ENCODE measurements around the gene TTLL7.

Gene TTLL7

GRCh38 chr1:83857716-83858115 lies 141.2 kb downstream of the TTLL7 start:
- no peak for DNase-seq

- DNase-seq, result peak; percentile 35 to 36
Observed at GRCh38 chr1:83857103-83857502, 141.8 kb downstream of the TTLL7 start.

- no peak for DNase-seq
Observed at GRCh38 chr1:83856381-83856780, 142.6 kb downstream of the TTLL7 start.

- DNase-seq, result no peak
Observed at GRCh38 chr1:83854456-83854855, 144.5 kb downstream of the TTLL7 start.

DNA sequence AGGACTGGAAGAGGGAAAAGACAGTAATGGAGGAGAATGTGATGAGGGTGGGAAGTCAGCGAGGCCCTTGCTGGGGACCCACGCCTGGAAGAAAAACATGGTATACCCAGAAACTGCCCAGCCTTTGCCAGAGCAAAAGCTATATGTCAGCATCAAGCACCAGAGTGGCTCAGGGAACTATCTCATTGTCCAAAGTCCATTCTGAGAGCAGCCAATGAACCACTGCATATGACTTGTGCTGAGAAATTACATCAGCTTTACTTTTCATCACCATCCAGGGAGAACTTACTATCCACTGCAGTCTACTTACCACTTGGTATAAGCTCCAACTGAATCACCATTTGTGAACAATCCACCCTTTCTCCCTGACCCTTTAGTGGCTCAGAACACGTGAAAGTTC lies 148.1 kb downstream of the TTLL7 start:
- DNase-seq, result peak in 1 of 2 experiments; percentile 26

DNA sequence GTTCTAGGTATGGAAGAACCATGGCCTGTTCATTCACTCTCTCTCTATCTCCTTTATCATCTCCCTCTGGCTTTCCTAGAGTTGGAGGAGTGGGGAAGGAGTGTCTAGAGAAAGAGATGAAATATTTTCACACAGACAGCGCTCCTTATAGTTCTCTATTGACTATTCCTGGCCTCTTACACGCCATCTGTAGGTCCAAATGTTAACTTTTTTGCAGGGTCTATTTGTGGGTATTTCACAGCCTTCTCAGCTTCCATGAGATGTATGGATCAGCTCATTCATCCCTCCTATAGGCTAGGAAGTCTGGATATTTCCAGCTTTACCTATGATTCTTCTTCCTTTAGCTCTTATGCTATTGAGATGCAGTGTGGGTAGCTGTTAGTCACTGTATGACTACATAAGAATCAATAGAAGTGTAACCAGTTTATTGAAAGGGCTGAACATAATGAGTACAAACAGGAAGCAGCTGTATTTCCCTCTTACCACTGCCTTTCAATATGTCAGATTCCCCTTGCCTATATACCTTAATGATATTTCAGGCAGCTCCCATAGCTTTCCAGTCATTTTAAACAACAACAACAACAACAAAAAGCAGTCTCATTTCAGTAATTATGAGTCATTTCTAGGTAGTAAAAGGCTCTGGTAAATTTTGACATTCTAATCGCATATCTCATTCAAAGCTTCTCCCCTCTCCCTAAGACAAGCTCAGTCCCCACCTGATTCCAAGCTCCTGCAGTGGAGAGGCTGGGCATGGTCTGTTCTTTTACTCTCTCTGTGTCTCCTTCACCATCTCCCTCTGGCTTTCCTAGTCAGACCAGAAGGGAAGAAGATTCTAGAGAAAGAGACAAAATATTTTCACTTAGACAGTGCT lies 149.5 kb downstream of the TTLL7 start:
- DNase-seq, result no peak

DNA sequence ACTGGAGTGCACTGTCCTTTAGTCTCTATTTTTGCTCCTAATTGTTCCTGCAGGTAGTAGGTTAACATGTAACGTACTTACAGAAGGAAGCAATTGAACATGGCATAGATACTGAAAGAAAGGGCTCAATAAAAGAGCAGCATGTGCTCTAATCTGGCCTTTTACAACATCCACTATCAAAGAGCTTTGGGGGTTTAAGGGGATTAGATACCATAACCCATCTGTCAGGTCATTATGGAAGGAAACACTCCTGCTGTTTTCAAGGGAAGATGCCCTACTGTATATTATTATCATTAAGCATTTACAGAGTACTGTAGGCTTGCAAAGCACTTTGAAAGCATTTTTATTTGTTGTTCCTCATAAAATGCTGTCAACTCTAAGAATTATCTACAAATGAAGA lies 152.8 kb downstream of the TTLL7 start:
- no peak for DNase-seq

DNA sequence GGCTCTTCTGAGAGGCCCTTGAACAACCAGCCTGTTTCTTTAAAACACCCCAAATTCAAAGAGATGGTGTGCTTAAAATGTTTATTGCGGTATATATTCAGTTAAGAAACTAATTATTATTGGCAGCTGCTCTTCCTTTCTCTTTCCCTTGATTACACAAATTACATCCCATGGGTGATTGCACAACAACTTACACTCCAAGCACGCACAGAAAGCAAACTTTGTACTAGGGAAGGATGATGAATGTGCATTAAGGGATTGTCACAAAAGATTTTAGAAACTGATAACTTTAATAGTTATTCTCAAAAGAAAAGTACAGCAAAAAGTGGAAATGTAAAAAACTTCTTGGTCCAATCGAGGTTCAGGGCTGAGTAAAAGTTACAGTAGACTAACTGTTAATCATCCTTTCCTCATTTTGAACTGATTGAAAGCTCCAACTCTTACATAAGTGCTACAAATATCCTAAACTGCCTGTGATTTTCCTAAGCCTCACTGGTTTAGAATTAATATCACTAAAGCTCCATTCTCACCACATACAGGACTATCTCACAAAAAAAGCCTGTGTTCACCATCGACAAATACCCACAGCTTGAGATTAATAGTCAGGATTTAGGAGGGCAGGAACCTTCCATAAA lies 153.4 kb downstream of the TTLL7 start:
- DNase-seq, result no peak

DNA sequence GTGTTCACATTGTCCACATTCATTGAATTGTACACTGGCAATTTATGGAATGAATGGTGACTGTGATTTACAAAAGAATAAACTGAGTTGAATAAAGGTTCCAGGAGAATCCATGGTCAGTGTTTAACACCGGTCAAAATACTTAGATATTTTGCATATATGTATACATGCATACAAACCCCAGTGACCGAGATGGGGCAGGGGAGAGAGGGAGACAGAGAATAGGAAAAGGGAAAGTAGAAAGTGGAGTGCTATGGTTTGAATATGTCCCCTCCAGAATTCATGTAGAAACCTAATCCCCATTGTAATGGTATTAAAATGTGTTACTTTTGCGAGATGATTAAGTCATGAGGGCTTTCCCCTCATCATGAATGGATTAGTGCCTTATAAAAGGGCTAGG lies 154.4 kb downstream of the TTLL7 start:
- no peak for DNase-seq

DNA sequence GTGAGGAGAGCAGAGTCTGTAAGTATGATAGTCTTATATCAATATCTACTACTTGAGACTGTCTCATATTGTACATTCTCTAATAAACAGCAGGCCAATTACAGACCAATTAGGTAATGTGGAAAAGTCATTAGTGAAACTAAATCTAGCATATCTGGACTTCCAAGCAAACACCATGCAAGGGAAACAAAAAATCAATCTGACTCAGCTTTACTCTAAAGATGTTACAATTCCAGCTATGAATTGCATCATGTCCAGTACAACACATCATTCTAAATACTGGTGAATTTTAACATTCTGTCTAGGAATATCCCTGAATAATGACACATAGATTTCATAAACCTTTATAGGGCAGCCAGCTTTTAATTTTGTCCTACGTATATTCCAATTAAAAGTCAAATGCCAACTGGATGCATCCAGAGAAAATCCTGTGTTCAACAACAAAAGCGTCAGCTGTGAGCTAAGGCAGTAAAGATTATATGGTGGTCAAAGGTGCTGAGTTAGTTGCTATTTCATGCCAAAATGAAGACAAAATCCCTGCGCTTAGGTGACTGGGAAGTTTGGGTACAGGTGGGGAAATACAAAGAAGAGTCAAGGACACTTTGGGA lies 159.3 kb downstream of the TTLL7 start:
- DNase-seq, result no peak

GRCh38 chr1:83838573-83838972 lies 160.4 kb downstream of the TTLL7 start:
- DNase-seq, result no peak

- DNase-seq, result no peak
Observed at GRCh38 chr1:83836543-83836942, 162.4 kb downstream of the TTLL7 start.

- no peak for DNase-seq
Observed at GRCh38 chr1:83834621-83835264, 164.2 kb downstream of the TTLL7 start.

GRCh38 chr1:83832194-83832593 lies 166.7 kb downstream of the TTLL7 start:
- no peak for DNase-seq

DNA sequence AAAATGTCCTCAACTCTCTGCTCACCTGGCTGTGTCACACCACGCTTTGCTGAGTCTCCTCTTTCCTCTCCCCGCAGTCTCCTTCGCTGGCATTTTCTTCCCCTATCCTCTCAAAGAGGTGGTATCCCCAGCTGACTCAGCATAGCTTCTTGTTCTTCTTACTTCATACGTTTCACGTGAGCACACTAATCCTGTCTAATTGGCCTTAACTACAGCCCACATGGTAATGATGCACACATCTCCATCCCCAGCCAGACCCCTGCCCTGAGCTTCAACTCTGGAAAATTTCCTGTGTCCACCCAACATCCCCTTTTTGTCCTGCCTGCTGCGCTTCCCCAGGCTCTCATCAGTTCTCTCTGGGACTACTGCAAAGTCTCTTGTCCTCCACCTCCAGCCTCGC lies 169.8 kb downstream of the TTLL7 start:
- DNase-seq, result no peak

DNA sequence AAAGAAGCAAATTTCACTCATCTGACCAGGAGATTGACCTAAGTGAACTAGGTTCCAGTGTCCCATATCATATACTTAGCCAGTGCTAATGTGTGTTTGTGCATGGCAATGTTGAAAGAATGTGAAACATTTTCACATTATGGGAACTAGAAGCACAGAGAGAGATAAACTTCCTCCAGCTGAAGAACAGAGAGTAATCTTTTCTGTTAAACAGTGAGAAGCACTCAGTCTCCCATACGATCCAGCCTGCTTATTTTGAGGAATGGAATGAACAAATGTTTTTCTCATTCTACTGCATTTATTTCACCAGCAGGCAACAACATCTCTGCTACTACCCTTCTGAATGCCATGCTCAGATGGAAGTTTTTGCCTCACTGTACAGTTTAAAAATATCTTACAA lies 170.5 kb downstream of the TTLL7 start:
- no peak for DNase-seq

GRCh38 chr1:83827741-83828140 lies 171.2 kb downstream of the TTLL7 start:
- DNase-seq, result no peak

DNA sequence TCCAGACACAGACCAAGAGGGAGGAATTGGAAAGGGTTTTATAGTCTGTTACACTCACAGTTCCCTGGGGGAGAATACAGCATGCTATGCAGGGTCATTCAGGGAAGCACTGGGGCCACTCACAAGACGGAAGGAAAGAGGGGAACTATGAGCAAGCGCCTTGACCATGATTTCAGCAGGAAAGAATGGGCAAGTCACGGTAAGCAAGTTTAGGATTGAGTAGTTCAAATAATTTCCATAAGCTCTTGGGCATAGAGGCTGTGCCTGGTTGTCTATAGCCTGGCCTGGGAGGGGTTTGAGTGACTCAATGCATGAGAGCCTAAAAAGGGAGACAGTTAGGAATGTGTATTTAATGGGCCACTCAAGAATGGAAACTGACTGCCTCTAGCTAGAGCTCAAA lies 176.7 kb downstream of the TTLL7 start:
- DNase-seq, result no peak

DNA sequence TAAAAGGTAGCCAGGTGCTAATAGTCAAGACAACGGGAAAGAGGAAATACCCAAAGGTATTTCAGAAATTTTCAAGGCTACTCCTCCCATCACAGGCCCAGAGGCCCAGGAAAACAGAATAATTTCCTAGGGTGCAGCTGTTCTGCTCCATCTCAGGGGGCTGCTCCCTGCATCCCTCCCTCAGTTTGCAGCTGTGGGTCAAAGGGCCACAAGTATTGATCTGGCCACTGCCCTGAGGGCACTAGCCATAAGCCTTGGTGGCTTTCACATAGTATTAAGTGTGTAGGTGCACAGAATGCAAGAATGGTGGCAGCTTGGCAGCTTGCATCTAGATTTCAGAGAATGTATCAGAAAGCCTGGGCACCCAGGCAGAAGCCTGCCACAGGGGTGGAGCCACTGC lies 179.5 kb downstream of the TTLL7 start:
- no peak for DNase-seq

DNA sequence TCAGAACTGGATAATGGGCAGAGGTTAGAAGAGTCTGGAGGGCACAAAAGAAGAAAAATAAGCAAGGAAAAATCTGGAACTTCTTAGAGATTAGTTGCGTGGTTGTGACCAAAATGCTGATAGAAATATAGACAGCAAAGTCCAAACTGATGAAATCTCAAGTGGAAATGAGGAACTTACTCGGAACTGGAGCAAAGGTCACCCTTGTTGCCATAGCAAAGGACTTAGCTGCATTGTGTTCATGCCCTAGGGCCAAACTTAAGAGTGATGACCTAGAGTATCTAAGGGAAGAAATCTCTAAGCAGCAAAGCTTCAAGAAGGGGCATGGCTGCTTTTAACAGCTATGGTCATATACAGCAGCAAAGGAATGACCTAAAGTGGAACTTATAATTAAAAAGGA lies 180.0 kb downstream of the TTLL7 start:
- DNase-seq, result no peak

DNA sequence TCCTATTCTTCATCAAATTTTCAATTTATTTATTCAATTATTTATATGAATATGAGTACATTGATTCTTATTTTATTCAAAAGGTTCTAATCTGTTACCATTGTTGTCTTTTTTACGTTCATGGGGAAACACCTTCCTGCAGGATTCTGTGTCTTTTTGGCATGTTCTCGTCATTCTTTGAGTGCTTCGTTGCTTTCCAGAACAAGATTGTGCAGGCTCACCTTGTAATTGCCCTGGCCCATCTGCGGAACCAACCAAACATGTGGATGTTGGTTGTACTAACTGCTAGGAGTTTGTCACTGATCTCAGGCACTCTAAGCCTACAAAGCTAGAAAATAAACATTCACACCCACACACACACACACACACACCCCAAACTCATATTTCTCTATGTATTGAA lies 182.1 kb downstream of the TTLL7 start:
- DNase-seq, result no peak

- DNase-seq, result no peak
Observed at GRCh38 chr1:83815330-83815729, 183.6 kb downstream of the TTLL7 start.

Data from NCI-H526 (cell line).